ENCODE results near the gene SAXO2.
"Not testable (repeated sequence)": the region's sequence is repeated elsewhere in the genome, so short reads cannot be mapped to it uniquely, and the experiment has no call there.

Gene SAXO2, protein sequence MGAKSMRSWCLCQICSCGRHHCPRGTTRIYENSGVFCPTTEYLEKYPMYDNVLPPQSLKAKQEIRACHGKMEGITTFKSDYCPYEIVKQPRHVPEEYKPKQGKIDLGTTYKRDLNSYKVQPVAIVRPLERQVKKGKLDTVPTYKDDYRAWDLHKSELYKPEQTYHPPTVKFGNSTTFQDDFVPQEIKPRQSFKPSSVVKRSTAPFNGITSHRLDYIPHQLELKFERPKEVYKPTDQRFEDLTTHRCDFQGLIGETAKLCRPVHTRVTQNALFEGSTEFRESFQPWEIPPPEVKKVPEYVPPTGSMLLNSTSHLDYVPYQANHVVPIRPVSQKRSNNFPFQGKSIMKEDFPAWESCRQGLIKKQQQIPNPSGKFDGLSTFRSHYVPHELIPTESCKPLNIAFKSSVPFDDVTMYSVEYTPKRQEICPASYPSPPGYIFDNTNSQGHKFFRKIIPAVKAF

DNA sequence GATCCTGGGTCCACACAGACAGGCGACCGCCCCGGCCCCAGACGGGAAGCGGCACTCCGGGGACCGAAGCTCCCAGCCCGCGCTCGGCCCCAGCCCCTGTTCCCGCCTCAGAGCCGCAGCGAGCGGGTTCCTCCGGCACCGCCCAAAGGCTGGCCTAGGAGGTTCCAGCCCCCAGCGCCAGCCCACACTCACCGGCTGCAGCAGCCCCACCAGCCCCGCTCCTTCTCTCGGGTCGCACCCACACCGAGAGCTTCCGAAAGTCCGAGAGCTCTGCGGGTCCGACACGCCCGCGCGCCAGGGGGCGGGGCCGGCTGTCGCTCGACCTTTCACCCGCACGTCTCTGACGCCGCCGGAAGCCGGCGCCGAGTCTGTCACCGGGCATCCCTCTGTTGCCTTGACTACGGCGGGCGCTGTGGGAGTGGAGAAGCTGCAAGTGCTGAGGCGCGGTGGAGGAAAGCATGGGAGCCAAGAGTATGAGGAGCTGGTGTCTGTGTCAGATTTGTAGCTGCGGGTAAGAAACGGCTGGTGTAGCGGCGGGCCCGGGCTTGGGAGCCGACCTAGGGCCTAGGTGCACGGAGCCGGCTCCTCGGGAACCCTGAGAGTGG lies at the start of gene SAXO2, which contains the start of gene EFL1:
Gene SAXO2, plus strand, starts transcription at position 397 of the 605 bp plus-strand sequence. Its CDS starts 62 bp downstream, at position 459.
Gene EFL1, minus strand, starts transcription at position 313 of the 605 bp plus-strand sequence. CDS start 956 bp downstream, outside the sequence.
- DNase-seq = peak; percentile 85
- in situ Hi-C loops (cut with HindIII; ENCODE audit: low pct_ligation_motif_present, low pct_unique_long_range_greater_than_20kb, low sequenced_read_pairs) = no loop called here

DNA sequence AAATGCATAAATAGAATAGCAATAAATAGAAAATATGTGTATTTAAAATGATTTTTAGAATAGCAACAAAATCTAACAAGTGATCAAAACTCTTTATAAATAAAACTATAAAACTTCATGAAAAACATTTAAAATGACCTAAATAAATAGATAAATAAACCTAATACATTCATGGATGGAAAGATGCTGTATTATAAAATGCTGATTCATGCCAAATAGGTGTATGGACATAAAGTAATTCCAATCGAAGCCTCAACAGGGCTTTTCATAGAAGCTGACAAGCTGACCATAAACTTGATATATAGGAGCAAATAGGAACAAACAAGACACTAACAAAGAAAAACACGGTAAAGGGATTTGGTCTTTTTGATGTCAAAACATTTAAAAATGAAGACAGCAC lies 46.5 kb upstream of the SAXO2 start:
- in situ Hi-C loops (cut with HindIII; ENCODE audit: low pct_ligation_motif_present, low pct_unique_long_range_greater_than_20kb, low sequenced_read_pairs); DNase-seq: not testable (repeated sequence)

DNA sequence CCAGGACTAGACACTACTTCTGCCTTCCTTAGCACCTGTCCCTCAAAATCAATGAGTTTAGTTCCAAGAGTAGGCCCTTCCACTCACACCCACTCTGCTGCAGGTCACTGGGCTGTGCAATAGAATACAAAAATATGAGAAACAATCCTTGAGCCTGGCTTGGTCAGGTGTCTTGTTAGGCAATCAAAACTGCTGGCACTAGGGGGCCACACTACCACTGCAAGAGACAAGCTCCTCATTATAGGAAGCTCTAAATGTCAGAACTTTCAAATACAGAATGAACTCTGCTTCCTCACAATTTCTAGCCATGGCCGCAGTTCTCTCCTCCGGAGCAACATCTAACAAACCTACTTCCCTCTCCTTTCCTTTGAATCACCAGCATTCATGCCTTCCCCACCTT lies 41.1 kb upstream of the SAXO2 start:
- in situ Hi-C loops (cut with HindIII; ENCODE audit: low pct_ligation_motif_present, low pct_unique_long_range_greater_than_20kb, low sequenced_read_pairs) = not testable (repeated sequence)
- DNase-seq = peak; percentile 9

DNA sequence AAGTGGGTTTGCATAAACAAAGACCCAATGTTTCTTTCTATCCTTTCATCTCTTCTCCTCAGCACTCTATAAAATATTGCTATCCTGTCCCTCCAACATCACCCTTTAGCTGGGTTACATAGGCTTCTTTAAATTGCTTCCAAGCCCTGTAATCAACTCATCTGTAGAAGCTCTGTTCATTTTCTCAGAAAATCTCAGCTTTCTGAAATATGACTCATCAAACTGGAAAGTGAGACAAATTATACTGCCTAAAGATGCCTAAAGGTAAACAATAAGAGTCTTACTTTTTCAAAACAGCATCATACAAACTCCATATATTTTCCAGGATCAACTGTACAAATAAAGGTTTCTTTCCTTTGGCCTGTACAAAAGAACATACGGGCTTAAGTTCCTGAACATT lies 33.9 kb upstream of the SAXO2 start:
- DNase-seq = no peak

DNA sequence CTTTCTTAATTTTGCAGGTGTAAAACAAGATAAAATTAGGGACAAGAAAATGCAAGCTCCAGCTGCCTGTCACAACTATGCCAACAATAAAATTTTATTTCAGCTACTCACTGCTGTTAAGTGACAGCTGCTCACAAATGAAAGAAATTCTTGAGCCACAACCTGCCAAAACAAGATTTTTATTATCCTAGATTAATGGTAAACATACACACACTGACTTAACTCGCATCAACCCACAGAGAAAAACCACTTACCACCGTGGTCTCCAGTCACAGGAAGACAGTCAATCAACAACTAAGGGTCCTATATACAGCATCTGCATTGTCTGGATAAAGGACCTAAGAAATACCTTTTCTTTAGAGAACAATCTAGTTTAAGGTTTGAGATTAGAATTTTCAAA lies 31.4 kb upstream of the SAXO2 start:
- in situ Hi-C loops (cut with HindIII; ENCODE audit: low pct_ligation_motif_present, low pct_unique_long_range_greater_than_20kb, low sequenced_read_pairs) = no loop called here
- no peak for DNase-seq

More for the DNA sequence above, 33.9 kb upstream of the SAXO2 start:
- in situ Hi-C loops (cut with HindIII; ENCODE audit: low pct_ligation_motif_present, low pct_unique_long_range_greater_than_20kb, low sequenced_read_pairs) = no loop called here

DNA sequence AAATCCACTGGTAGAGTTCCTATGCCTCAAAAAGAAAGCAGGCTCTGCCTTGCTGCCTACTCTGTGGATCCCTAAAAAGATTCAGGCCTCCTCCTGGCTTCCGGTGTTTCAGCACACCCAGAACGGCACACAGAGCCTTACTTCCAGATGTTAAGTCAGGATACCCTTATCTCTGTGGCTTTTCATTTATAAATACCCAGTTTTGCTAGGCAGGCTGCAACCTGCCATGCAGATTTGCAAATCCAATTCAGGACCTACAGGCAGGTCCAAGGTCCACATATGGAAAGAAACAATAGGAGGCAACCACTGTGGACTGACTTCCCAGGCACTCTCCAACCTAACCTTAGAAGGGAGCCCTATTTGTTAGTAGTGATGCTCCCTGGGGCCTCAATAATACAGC lies 30.8 kb upstream of the SAXO2 start:
- in situ Hi-C loops (cut with HindIII; ENCODE audit: low pct_ligation_motif_present, low pct_unique_long_range_greater_than_20kb, low sequenced_read_pairs) = no loop called here
- no peak for DNase-seq

DNA sequence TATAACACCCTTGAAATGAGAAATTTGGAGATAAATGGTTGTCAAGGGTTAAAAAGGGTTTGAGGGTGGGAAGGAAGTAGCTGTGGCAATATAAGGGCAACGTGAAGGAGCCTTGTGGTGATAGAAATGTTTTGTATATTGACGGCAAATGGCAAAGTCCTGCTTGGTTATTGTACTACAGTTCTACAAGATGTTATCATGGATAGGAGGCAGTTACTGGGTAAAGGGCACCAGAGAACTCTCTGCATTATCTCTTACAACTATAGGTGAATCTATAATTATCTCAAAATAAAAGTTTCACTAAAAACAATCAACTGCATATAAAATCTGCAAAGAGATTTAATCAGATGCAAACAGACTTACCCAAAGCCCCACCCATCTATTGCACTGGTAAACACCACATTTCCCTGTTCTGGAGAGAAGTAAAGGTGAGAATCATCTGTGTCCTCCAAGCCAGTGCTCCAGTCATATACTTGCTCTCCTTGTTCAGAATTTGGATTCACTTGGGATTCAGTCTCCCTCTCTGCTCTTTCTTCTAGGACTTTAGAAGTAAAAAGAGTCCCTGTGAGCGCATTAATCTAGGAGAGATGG lies 24.6 kb upstream of the SAXO2 start:
- in situ Hi-C loops (cut with HindIII; ENCODE audit: low pct_ligation_motif_present, low pct_unique_long_range_greater_than_20kb, low sequenced_read_pairs); DNase-seq: not testable (repeated sequence)

DNA sequence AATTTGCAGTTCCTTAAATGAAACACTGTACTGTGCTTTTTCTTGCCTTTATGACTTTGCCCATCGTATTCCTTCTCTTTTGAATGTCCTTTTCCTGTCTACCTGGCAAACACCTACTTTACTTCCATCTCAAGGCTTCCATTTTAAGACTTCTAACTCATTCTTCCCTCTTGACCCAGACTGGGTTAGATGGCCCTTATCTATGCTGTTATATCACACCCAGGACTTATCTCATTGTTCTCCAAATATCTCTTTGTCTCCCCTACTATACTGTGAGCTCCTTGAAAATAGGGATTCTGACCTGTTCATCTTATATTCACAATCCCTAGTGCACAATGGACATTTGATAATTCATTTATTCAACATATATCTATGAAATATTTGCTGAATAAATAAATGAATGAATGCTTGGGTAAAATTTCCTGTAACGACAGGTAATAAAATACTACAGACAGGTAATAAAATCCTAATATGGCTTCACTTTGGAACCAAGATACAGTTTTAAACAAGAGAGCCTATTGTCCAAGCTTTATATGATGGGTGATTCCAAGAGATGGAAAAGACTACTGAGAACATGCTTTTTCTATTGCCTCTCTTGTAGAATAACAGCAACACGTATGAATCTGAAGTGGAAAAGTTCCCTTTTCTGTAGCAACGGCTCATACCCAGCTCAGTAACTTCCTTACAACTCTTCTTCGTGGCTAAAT lies 22.8 kb upstream of the SAXO2 start:
- in situ Hi-C loops (cut with HindIII; ENCODE audit: low pct_ligation_motif_present, low pct_unique_long_range_greater_than_20kb, low sequenced_read_pairs) = no loop called here
- DNase-seq = no peak

DNA sequence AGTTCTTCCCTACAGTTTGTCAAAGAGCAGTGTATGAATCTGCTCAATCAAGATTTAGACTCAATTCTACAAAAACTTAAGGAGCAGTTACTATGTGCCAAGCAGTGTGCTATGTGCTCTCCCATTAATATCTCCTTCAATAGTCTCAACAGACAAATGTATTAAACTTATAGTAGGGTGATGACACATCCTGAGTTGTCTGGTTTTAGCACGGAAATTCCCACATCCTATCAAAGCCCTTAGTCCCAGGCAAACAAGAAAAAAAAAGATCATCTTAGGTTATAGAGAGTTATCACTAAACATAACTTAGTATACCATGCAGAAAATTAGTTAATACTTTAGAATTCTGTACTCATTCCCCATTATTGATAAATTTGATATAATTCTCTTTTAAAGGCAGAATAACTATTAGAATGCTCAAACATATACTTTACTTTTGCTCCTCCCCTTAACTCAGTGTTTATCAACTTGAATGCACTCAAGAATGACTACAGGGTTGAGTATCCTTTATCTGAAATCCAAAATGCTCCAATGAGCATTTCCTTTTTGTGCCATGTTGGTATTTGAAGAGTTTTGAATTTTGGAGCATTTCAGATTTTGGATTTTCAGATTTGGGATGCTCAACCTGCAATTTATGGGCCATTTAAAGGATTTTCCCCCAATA lies 20.6 kb upstream of the SAXO2 start:
- DNase-seq; in situ Hi-C loops (cut with HindIII; ENCODE audit: low pct_ligation_motif_present, low pct_unique_long_range_greater_than_20kb, low sequenced_read_pairs): not testable (repeated sequence)

DNA sequence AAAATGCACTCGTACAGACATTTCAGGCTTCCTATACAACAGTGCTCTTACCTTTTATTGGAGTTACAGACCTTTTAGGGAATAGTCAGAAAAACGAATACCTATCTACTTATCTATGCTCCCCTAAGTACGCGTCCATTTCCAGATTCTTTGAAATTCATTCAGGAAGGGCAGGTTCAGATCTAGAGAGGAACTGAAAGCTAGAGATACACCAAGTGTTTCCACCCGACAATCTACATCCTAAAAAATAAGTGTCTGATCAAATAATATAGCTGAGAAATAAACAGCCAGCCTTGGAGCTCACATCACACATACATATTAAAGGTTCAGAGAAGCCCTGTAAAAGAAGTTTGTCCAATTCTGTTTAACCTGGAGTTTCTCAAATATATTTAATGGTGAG lies 19.0 kb upstream of the SAXO2 start:
- in situ Hi-C loops (cut with HindIII; ENCODE audit: low pct_ligation_motif_present, low pct_unique_long_range_greater_than_20kb, low sequenced_read_pairs) = not testable (repeated sequence)

DNA sequence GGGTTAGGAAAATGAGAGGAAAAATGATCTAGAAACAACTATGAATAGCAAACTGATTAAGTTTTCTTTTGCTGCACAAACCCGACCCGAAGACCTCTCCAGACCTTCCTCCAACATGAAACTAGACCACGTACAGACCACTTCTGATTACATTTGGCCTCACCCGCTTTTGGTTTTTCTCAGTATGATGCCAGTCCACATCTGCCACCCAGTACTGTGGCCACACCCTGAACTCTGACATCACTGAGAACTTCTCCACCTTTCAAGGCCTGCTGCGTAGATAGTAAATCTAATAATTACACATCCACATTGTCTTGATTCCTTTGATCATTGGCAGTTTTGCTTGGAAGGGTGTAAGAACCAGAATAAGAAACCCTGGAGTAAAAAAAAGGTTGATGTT lies 16.7 kb upstream of the SAXO2 start:
- in situ Hi-C loops (cut with HindIII; ENCODE audit: low pct_ligation_motif_present, low pct_unique_long_range_greater_than_20kb, low sequenced_read_pairs); DNase-seq: not testable (repeated sequence)

More for the DNA sequence above, 19.0 kb upstream of the SAXO2 start:
- not testable (repeated sequence) for DNase-seq

DNA sequence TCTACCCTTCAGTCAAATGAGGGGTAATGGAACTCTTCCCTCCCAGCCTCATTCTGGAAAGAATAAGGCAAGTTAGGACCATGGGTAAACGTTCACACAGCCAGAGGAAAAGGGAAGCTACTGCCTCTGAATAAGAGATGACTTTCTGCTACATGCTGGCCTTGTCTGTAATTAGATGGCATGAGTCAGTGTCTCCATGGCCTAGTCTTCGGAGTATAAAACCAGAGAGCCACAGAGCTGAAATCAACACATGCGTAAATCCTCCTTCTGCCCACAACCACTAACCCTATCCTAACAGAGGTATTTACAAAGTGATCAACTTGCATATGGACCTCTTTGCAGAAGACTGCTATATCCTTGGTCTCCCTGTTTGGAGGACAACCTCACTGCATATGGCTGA lies 14.4 kb upstream of the SAXO2 start:
- DNase-seq; in situ Hi-C loops (cut with HindIII; ENCODE audit: low pct_ligation_motif_present, low pct_unique_long_range_greater_than_20kb, low sequenced_read_pairs): not testable (repeated sequence)

DNA sequence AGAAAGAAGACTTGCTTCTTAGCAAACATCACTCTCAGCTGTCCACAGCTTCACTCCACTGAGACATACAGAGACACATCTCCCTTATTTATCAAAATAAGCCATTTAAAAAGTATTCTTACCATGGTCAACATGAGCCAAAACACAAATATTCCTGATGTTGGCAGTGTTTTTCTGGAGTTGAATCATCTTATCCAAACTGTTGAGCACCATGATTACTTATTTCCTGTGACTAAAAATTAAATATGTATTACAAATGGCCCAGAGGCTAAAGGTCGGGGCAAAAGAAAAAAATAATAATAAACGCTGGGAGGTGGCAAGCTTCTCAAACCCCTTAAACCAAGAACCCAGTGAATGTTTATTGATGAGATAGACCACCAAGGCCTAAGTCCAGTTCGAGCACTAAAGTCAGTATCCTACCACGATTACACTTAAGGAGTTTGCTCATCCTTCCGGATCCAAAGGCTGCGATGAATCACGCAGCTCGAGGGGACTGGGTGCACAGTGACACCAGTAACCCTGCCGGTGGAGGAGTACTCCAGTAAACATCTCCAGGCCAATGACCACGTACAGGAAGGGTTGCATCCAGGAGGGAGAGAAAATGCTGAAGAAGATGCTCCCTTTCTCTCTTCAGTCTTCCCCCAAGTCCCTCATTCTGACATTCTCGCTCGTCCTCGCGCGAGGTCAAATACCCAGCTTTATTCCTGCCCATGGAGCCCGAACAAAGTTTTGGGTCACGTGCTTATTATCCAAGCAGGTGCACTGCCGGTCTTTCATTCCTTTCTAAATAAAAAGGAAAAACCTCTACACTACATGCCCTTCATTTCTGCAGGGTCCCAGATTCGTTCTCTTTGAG lies 824 bp upstream of the SAXO2 start:
- peak; percentile 61 for DNase-seq
- in situ Hi-C loops (cut with HindIII; ENCODE audit: low pct_ligation_motif_present, low pct_unique_long_range_greater_than_20kb, low sequenced_read_pairs) = not testable (repeated sequence)

DNA sequence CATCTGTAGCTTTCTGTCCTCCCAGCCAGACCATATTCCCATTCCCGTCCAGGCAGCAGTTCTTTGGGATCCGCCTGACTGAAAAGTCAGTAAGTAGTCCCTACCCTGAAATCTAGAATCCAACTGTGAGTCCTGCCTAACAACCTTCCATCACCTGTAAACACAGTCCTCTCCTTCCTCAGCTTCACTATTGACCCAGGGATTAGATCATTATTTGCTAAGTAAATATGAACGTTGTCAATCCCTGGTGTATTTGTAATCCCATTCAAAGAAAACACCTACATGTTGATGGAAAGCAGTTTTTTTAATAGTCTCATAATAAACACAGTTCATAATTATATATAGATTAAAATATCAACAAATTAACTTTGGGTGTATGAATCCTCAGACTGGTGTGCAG lies 732 bp downstream of the SAXO2 start:
- DNase-seq = no peak
- in situ Hi-C loops (cut with HindIII; ENCODE audit: low pct_ligation_motif_present, low pct_unique_long_range_greater_than_20kb, low sequenced_read_pairs) = no loop called here

DNA sequence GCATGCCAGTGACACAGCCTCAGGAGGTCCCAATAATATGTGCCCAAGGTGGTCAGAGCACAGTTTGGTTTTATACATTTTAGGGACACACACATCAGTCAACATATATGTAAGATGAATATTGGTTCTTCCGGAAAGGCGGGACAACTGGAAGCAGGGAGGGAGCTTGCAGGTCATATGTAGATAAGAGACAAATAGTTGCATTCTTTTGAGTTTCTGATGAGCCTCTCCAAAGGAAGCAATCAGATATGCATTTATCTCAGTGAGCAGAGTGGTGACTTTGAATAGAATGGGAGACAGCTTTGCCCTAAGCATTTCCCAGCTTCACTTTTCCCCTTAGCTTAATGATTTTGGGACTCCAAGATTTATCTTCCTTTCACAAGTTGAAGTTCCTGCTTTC lies 4.5 kb downstream of the SAXO2 start:
- in situ Hi-C loops (cut with HindIII; ENCODE audit: low pct_ligation_motif_present, low pct_unique_long_range_greater_than_20kb, low sequenced_read_pairs); DNase-seq: not testable (repeated sequence)

DNA sequence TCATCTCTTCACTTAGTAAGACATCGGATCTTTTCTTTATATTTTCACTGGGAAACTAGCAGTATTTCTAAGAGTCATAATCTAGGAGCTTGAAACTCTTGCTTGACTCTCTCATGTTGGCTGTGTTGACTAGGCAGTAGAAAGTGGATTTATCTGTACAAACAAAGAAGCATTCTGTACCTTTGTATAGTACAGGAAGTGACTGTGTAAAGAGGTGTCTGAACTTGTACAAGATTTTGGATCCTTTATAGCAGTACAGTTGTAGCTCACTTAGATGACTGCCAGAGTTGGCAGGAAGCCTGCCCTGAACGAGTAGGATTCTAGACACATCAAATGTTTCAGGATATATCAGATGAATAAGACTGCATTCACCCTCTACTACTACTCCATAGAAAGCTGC lies 5.8 kb downstream of the SAXO2 start:
- in situ Hi-C loops (cut with HindIII; ENCODE audit: low pct_ligation_motif_present, low pct_unique_long_range_greater_than_20kb, low sequenced_read_pairs); DNase-seq: not testable (repeated sequence)

DNA sequence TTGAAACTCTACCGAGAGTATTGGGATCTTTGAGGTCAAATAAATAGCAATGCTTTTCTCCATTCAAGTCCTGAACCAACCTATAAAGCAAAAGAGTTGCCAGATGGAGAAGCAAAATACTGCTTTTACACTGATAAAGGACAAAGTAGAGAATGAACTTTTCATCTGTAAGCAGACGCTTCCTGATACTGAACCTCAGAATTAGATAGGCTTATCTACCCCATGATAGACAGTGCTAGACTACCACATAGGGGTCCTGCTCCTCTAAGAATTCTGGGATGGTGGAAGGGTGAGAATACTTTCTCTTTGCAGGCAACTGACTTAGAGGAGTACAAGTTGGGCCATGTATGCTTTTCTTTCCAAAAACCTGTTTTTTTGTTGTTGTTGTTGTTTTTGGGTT lies 9.5 kb downstream of the SAXO2 start:
- in situ Hi-C loops (cut with HindIII; ENCODE audit: low pct_ligation_motif_present, low pct_unique_long_range_greater_than_20kb, low sequenced_read_pairs) = no loop called here
- no peak for DNase-seq

Measured in ACHN (cell line).